Measurements from ENCODE around the gene CORO1C.

Gene CORO1C

GRCh38 chr12:108730365-108731104 lies 783 bp downstream of the CORO1C start:
- H3K27ac ChIP-seq: peak overlapping the region; percentile 84
- no peak for TF ChIP-seq CTCF (IDR thresholded peaks at IDR 0.05; ENCODE audit: low read depth, low read length)
- no peaks in the 10 kb centered on the region for H3K36me3 ChIP-seq
- no peaks in the 10 kb centered on the region for H3K9me3 ChIP-seq (ENCODE audit: severe bottlenecking)
- peak; percentile 75 for DNase-seq
- H3K4me3 ChIP-seq (ENCODE audit: low read depth, low read length): peak overlapping the region; percentile 92
- H3K27me3 ChIP-seq (ENCODE audit: insufficient read depth, low read depth, severe bottlenecking): no peaks in the 10 kb centered on the region

GRCh38 chr12:108729612-108730364 lies 1.5 kb downstream of the CORO1C start:
- Histone ChIP-seq H3K27me3 (ENCODE audit: insufficient read depth, low read depth, severe bottlenecking) (no peaks in the 10 kb centered on the region), H3K27ac (peak overlapping the region; percentile 84), H3K9me3 (ENCODE audit: severe bottlenecking) (no peaks in the 10 kb centered on the region), H3K4me3 (ENCODE audit: low read depth, low read length) (peak overlapping the region; percentile 92), H3K36me3 (no peaks in the 10 kb centered on the region)
- no peak for TF ChIP-seq CTCF (IDR thresholded peaks at IDR 0.05; ENCODE audit: low read depth, low read length)
- no peak for DNase-seq

GRCh38 chr12:108728820-108729611 lies 2.3 kb downstream of the CORO1C start:
- Histone ChIP-seq H3K36me3 (no peaks in the 10 kb centered on the region), H3K9me3 (ENCODE audit: severe bottlenecking) (no peaks in the 10 kb centered on the region), H3K27ac (peak overlapping the region; percentile 84), H3K27me3 (ENCODE audit: insufficient read depth, low read depth, severe bottlenecking) (no peaks in the 10 kb centered on the region), H3K4me3 (ENCODE audit: low read depth, low read length) (peak overlapping the region; percentile 92)
- no peak for DNase-seq
- no peak for TF ChIP-seq CTCF (IDR thresholded peaks at IDR 0.05; ENCODE audit: low read depth, low read length)

GRCh38 chr12:108727868-108728735 lies 3.2 kb downstream of the CORO1C start:
- H3K27me3 ChIP-seq (ENCODE audit: insufficient read depth, low read depth, severe bottlenecking): no peaks in the 10 kb centered on the region
- H3K4me3 ChIP-seq (ENCODE audit: low read depth, low read length): no peak overlapping the region

More at GRCh38 chr12:108727868-108728735, 3.2 kb downstream of the CORO1C start:
- no peaks in the 10 kb centered on the region for H3K36me3 ChIP-seq
- TF ChIP-seq CTCF (IDR thresholded peaks at IDR 0.05; ENCODE audit: low read depth, low read length): no peak
- H3K27ac ChIP-seq: no peak overlapping the region
- H3K9me3 ChIP-seq (ENCODE audit: severe bottlenecking): no peaks in the 10 kb centered on the region
- no peak for DNase-seq

Data from WERI-Rb-1 (cell line).